Nephron progenitor cell (in vitro differentiated cells): Measurements from ENCODE around the gene CSGALNACT2.

ENCODE experiments used
- DNase-seq: peaks from one replicate; pipeline ENCODE4 v3.0.0; 2021
- H3K27ac Mint-ChIP-seq: 2 replicates; pipeline ENCODE4 v1.8.0; 2021; ENCODE audit warnings: mild to moderate bottlenecking, moderate library complexity, mixed read lengths
- H3K27me3 Mint-ChIP-seq: 2 replicates; pipeline ENCODE4 v1.8.0; 2021; ENCODE audit warnings: mild to moderate bottlenecking, low read depth, mixed read lengths; ENCODE audit not compliant: poor library complexity
- H3K36me3 Mint-ChIP-seq: 2 replicates; pipeline ENCODE4 v1.8.0; 2021; ENCODE audit warnings: low read depth, mixed read lengths
- H3K4me1 Mint-ChIP-seq: 2 replicates; pipeline ENCODE4 v1.8.0; 2021; ENCODE audit warnings: mixed read lengths
- H3K4me3 Mint-ChIP-seq: 2 replicates; pipeline ENCODE4 v1.8.0; 2021; ENCODE audit warnings: mild to moderate bottlenecking, moderate library complexity, mixed read lengths
- H3K9me3 Mint-ChIP-seq: 2 replicates; pipeline ENCODE4 v1.8.0; 2021; ENCODE audit warnings: mild to moderate bottlenecking, moderate library complexity, mixed read lengths
- TF ChIP-seq, protein P1 (sequence below): fragments of 200-600 bp; sonication (generic); IDR thresholded peaks from 2 replicates; pipeline ENCODE4 v1.5.0; 2021; ENCODE audit warnings: antibody characterized with exemption

The CSGALNACT2 gene

DNA sequence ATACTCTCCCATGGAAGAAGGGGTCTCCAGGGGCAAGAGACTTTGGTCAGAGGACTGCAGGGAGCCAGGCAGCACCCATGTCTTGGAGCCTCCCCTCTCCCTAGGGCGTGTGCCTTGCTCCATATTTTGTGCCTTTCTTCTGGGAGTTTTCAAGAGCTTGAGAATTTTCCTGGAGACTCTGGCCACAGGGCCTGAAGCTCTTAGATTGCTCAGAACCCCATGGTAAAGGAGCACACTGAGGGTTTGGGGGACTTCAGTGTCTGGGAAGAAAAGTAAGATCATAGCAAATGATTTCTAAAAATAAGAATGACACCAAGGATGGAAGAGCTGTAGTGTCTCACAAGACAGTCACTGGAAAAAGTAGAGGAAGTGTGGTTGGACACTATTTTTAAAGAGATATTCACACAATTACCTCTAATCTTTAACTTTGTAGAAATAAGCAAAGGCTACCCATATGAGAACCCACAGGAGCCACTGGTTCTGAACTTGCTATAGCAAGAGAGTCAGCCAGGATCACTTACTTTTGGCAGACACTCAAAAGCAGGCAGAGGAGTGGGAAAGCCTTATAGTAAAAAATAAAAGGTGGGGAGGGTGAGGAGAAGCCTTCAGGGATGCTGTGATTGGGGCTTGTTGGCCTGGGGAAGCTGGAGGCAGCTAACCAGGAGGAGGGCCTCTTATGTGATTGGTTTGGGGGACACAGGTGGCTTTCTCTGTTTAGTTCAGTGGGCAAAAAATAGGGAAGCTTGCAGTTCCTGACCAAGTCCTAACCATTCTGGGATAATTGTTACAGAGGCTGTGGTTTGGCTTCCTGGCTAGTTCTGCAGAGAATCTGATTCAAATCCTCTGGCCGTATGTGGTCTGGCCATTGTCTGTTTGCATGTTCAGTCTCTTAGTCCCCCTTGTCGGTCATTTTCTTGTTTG is 5.1 kb upstream of the CSGALNACT2 start:
- Mint-ChIP-seq H3K36me3 (no peaks in the 10 kb centered on the region), H3K9me3 (no peaks in the 10 kb centered on the region), H3K4me3 (no peak overlapping the region), H3K4me1 (peaks cover 43% of the 10 kb centered on the region), H3K27ac (no peak overlapping the region), H3K27me3 (peaks cover 5% of the 10 kb centered on the region)
- DNase-seq, result no peak
- TF ChIP-seq, protein P1, sequence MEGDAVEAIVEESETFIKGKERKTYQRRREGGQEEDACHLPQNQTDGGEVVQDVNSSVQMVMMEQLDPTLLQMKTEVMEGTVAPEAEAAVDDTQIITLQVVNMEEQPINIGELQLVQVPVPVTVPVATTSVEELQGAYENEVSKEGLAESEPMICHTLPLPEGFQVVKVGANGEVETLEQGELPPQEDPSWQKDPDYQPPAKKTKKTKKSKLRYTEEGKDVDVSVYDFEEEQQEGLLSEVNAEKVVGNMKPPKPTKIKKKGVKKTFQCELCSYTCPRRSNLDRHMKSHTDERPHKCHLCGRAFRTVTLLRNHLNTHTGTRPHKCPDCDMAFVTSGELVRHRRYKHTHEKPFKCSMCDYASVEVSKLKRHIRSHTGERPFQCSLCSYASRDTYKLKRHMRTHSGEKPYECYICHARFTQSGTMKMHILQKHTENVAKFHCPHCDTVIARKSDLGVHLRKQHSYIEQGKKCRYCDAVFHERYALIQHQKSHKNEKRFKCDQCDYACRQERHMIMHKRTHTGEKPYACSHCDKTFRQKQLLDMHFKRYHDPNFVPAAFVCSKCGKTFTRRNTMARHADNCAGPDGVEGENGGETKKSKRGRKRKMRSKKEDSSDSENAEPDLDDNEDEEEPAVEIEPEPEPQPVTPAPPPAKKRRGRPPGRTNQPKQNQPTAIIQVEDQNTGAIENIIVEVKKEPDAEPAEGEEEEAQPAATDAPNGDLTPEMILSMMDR, result no peak

DNA sequence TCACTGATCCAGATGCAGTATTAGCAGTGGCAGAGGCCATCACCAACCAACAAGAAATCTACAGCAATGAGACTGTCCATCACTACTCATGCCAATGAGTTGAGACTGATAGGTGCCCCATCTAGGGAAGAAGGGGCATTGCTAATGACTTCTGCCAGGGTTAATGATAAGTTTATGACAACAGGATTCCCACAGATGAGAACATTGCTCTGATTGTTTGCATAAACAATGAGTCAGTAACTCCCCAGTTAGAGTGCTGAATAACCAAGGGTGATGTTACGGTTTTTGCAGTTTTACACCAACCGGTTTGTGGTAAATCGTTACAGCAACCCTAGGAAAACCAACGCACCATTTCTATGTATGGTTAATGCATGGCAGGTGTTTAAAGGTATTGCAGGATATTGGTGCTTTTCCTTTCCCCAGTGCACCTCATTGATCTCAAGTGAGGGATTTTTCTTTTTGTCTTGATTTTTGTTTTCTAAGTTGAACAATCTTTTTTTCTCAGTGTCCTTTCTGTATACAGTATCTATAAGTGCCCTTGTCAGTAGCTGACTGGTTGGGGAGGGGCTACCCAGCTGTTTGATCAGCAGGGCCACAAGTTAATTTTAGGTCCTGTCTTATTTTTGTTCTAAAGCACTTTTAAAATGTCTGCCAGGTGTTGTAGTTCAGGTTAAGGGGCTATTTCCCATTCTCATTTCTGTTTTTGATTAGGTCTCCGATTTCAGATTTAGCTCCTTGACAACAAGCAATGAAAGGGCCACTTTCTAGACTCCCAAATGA is 3.9 kb upstream of the CSGALNACT2 start:
- H3K4me1 Mint-ChIP-seq, result peaks cover 45% of the 10 kb centered on the region
- peaks cover 5% of the 10 kb centered on the region for H3K27me3 Mint-ChIP-seq
- H3K4me3 Mint-ChIP-seq, result no peak overlapping the region
- no peaks in the 10 kb centered on the region for H3K36me3 Mint-ChIP-seq
- no peak for DNase-seq
- no peak overlapping the region for H3K27ac Mint-ChIP-seq
- TF ChIP-seq, protein P1, result no peak
- H3K9me3 Mint-ChIP-seq, result no peaks in the 10 kb centered on the region

DNA sequence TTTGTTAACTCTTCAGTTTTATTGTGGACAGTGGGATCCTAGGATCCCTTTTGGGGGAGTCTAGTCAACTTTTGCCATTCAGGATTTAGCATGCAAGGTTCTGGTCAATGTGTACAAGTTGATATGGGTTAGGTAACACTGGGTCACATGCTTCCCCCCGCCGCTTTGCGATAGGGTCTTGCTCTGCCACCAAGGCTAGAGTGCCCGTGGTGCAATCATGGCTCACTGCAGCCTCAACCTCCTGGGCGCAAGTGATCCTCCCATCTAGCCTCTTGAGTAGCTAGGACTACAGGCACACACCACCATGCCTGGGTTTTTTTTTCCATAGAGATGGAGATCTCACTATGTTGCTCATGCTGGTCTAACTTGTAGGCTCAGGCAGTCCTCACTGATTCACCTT is 3.2 kb upstream of the CSGALNACT2 start:
- no peaks in the 10 kb centered on the region for H3K9me3 Mint-ChIP-seq
- H3K4me3 Mint-ChIP-seq, result no peak overlapping the region
- TF ChIP-seq, protein P1, result no peak
- no peak overlapping the region for H3K27ac Mint-ChIP-seq
- H3K4me1 Mint-ChIP-seq, result peaks cover 45% of the 10 kb centered on the region
- H3K27me3 Mint-ChIP-seq, result peaks cover 5% of the 10 kb centered on the region
- no peaks in the 10 kb centered on the region for H3K36me3 Mint-ChIP-seq
- DNase-seq, result no peak

DNA sequence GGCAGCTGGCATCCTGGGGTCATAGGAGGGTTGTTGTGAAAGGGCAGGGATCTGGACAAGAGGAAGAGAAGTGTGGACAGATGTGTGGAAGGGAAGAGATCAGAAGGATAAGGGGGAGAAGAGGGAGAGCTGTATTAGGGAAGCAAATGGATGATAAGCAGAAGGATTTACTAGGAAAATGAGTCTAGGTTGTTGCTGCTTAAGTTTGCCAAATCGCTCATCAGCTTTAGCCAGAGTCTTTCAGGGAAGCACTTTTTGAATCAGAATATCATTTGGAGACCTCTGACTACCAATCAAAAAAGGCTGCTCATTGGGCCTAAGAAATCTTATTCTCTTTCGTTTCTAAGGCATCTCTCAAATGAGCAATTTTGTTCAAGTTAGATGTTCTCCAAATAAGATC is 2.6 kb upstream of the CSGALNACT2 start:
- Mint-ChIP-seq H3K36me3 (no peaks in the 10 kb centered on the region), H3K4me1 (peaks cover 42% of the 10 kb centered on the region), H3K4me3 (peak overlapping the region; percentile 97), H3K27me3 (peaks cover 5% of the 10 kb centered on the region), H3K9me3 (no peaks in the 10 kb centered on the region), H3K27ac (no peak overlapping the region)
- DNase-seq, result no peak
- TF ChIP-seq, protein P1, result no peak

DNA sequence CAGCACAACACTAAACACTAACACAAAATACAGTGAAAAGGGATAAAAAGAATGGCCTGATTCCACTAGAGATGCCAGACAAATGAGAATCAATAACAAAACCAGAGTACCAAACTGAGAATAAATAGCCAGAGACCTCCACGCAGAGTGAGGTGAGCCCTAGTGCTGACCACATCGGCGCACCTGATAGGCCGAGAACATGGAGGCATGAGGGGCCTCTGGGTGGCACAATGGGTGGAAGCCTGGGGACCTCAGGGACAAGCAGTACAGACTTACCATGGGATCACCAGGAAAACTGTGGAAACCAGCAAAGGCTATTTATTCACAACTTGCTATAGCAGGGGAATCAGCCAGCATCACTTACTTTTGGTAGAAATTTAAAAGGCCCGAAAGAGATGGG is 1.8 kb upstream of the CSGALNACT2 start:
- Mint-ChIP-seq H3K27ac (no peak overlapping the region), H3K36me3 (no peaks in the 10 kb centered on the region), H3K4me1 (peaks cover 34% of the 10 kb centered on the region), H3K9me3 (no peaks in the 10 kb centered on the region), H3K27me3 (peaks cover 5% of the 10 kb centered on the region), H3K4me3 (peak overlapping the region; percentile 97)
- TF ChIP-seq, protein P1, result no peak
- no peak for DNase-seq
